ENCODE results near the gene METAP2. TPM values are rescaled to one million over a fixed set of nuclear protein-coding genes. Genes with fewer than 3 reads are reported as not detected.

The METAP2 gene
- total RNA-seq, 2 experiments from 2014 or later, result 108 to 110 TPM

- peaks cover 7% of the 10 kb centered on the region for H3K9me3 Mint-ChIP-seq
- no peak overlapping the region for H3K4me3 Mint-ChIP-seq
- intact Hi-C loops (cut with micrococcal nuclease), result loop anchor here (5.0 kb wide), 2 partner anchors 396 to 474 kb away; partner anchors contain the start of genes AMDHD1, CCDC38 and NR2C1
- H3K27ac Mint-ChIP-seq, result no peak overlapping the region
- CTCF ChIA-PET, result interaction anchor here (0.7 kb wide), 1 partner anchor 9 kb away, joined by 3 read pairs; no protein-coding TSS in a partner anchor
- no peaks in the 10 kb centered on the region for H3K27me3 Mint-ChIP-seq (ENCODE audit: low read depth)
- peaks cover 23% of the 10 kb centered on the region for H3K4me1 Mint-ChIP-seq (ENCODE audit: low read depth)
- DNase-seq, result no peak
- H3K36me3 Mint-ChIP-seq (ENCODE audit: low read depth), result peaks cover 5% of the 10 kb centered on the region
Measured at GRCh38 chr12:95546491-95546813, 72.5 kb downstream of the METAP2 start.

DNA sequence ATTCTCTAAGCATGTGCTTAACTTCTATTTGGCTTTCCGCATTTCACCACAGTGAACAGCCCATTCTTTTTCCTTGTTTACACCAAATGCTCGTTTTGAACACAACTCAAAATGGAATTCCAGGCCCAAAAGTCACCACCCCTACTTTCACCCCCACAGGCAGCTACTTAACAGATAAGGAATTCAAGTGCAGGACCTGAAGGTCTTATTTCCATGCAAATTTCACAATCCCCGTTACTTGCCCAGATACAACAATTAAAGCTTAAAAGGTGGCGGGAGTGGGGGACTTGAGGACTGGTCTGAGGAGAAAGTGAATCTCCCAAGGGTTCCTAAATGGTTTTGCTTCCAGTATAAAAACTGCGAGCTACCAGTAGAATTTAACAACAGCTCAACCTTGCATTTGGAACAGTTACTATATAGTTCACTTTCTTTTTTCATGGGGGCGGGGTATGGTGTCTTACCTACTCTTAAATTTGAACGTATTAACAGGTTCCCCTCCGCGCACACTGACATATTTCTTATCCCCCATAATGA, 73.6 kb downstream of the METAP2 start:
- Mint-ChIP-seq H3K36me3 (ENCODE audit: low read depth) (peaks cover 5% of the 10 kb centered on the region), H3K27me3 (ENCODE audit: low read depth) (no peaks in the 10 kb centered on the region), H3K27ac (peak overlapping the region; percentile 80), H3K4me3 (peak overlapping the region; percentile 89), H3K4me1 (ENCODE audit: low read depth) (peaks cover 33% of the 10 kb centered on the region), H3K9me3 (peaks cover 7% of the 10 kb centered on the region)
- intact Hi-C loops (cut with micrococcal nuclease), result loop anchor here (1.0 to 5.0 kb wide), 6 partner anchors 73 to 545 kb away; partner anchors contain the start of genes AMDHD1, CCDC38, FGD6 and METAP2
- DNase-seq, result no peak
- CTCF ChIA-PET, result interaction anchor here (1.9 kb wide), 1 partner anchor 13 kb away, joined by 9 read pairs; no protein-coding TSS in a partner anchor

DNA sequence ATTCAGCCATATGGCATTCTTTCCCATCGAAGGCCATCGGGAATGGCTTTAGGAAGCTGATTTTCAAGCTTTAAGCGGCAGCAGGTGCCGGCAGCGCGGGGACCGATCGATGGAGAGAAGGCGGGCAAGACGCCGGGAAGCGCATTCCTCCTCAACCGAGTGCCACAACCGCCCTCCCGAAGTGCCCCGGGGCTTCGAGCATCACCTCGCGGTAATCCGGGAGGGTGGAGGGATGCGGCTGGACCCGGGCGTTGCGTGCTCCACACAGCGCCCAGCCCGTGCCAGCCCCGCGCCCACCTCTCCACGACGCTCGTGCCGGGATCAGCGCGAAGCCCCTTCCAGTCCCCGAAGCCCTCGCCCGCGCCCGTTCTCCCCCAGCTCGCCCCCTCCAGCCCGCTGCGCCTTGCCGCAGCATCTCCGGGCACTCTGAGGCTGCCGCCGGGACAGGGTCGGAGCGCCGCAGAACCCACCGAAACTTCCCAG, 74.1 kb downstream of the METAP2 start:
- peaks cover 7% of the 10 kb centered on the region for H3K9me3 Mint-ChIP-seq
- H3K27ac Mint-ChIP-seq, result peak overlapping the region; percentile 80
- peaks cover 36% of the 10 kb centered on the region for H3K4me1 Mint-ChIP-seq (ENCODE audit: low read depth)
- intact Hi-C loops (cut with micrococcal nuclease), result loop anchor here (1.0 to 5.0 kb wide), 6 partner anchors 74 to 545 kb away; partner anchors contain the start of genes AMDHD1, CCDC38, FGD6 and METAP2
- DNase-seq, result peak; percentile 60
- no peaks in the 10 kb centered on the region for H3K27me3 Mint-ChIP-seq (ENCODE audit: low read depth)
- H3K36me3 Mint-ChIP-seq (ENCODE audit: low read depth), result peaks cover 5% of the 10 kb centered on the region
- peak overlapping the region; percentile 89 for H3K4me3 Mint-ChIP-seq
- CTCF ChIA-PET, result interaction anchor here (1.9 kb wide), 1 partner anchor 13 kb away, joined by 9 read pairs; no protein-coding TSS in a partner anchor

DNA sequence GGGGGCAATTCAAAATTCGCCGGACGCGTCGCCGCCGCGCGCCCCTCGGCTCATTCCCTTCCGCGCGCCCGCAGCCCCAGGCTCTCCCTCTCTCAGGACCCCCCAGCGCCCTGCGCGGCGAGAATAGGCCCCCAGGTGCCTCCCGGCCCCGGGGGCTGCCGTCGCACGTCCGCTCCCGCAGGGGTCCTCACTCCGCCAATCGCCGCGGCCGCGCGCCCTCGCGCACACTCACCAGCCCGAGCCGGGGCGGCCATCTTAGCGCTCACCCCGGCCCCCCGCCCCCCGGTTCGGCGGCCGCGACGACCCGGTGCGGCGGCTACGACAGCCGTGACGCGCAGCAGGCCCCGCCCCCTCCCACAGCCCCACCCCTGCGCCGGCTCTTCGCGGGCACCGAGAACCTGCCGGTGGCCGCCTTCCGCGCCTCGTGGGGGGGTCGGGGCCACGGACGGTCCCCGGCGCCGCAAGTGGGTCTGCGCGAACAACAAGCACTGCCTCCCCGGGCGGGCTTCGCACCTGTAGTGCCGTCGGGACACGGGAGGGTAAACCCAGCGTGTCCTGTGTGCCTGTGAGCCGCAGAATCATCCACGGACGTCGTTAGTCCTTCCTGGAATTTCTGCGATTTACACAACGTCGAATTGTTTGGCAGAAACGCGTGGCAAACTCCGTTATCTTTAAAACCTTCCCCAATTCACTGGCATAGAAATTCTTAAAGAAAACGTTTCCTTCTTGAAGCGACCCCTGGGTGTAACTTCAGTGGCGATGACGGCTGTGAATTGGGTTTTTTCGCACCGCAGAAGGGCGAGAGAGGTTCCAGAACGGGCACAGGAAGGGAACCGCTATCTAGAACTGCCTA, 74.8 kb downstream of the METAP2 start:
- Mint-ChIP-seq H3K27ac (peak overlapping the region; percentile 80), H3K36me3 (ENCODE audit: low read depth) (peaks cover 5% of the 10 kb centered on the region), H3K4me1 (ENCODE audit: low read depth) (peaks cover 41% of the 10 kb centered on the region), H3K27me3 (ENCODE audit: low read depth) (no peaks in the 10 kb centered on the region), H3K4me3 (peak overlapping the region; percentile 89), H3K9me3 (peaks cover 7% of the 10 kb centered on the region)
- peak; percentile 75 for DNase-seq
- intact Hi-C loops (cut with micrococcal nuclease), result loop anchor here (1.0 to 5.0 kb wide), 6 partner anchors 74 to 546 kb away; partner anchors contain the start of genes AMDHD1, CCDC38, FGD6 and METAP2
- CTCF ChIA-PET, result interaction anchor here (1.9 kb wide), 1 partner anchor 14 kb away, joined by 9 read pairs; no protein-coding TSS in a partner anchor

DNA sequence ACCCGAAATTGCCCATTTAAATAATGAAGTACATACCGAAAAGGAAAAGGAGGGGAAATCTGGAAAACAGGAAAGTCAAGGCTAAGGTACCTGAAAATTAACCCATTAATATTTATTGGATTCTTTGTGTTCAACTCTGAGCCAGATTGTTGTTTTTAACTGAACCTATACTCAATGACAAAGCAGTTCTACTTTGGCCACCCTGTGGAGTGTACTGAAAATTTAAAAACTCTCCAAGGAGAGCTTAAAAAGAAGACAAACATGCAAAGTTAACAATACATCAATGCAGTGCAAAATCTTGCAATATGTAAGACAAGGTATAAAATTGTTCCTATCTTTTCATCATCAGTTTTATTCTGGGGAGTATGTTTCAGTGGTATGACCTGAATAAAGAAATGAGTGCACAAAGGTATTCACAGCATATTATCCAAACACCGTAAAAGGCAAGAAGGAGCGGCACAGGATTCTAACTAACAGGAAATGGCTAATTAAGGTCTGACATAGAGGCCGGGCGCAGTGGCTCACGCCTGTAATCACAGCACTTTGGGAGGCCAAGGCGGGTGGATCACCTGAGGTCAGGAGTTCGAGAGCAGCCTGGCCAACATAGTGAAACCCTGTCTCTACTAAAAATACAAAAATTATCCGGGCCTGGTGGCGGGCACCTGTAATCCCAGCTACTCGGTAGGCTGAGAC, 75.6 kb downstream of the METAP2 start:
- Mint-ChIP-seq H3K4me1 (ENCODE audit: low read depth) (peaks cover 48% of the 10 kb centered on the region), H3K4me3 (peak overlapping the region; percentile 89), H3K9me3 (peaks cover 7% of the 10 kb centered on the region), H3K27me3 (ENCODE audit: low read depth) (no peaks in the 10 kb centered on the region), H3K36me3 (ENCODE audit: low read depth) (peaks cover 5% of the 10 kb centered on the region), H3K27ac (peak overlapping the region; percentile 57)
- DNase-seq, result no peak
- CTCF ChIA-PET, result interaction anchor here (1.1 kb wide), 1 partner anchor 127 kb away, joined by 3 read pairs; no protein-coding TSS in a partner anchor
- intact Hi-C loops (cut with micrococcal nuclease), result loop anchor here (2.0 to 5.0 kb wide), 5 partner anchors 309 to 547 kb away; partner anchors contain the start of genes AMDHD1, CCDC38, LTA4H and NDUFA12

DNA sequence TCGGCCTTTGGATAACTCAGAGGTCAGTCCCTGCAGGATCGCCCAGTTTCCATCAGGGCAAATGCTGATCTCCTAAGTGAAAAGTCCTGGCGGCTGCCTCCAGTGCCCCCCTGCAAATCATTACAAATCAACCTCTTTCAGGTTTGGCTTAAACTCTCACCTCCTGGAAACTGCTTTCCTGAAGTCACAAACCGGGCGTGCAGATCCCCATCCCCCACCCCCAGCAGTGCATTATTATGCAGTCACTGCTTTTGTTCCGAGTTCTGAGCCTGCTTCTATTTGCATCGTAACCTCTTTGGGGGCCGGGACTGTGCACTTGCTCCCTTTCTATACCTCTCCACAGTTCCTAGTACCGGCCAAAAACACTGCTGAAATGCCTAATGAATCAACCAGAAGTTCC, 77.4 kb downstream of the METAP2 start, which contains the start of gene USP44:
Gene USP44 (minus strand): TSS at position 172 of the 400 bp plus-strand sequence. CDS start 17,220 bp downstream, outside the sequence.
- Mint-ChIP-seq H3K4me1 (ENCODE audit: low read depth) (peaks cover 46% of the 10 kb centered on the region), H3K27me3 (ENCODE audit: low read depth) (no peaks in the 10 kb centered on the region), H3K4me3 (peak within 1 kb of the TSS; percentile 76), H3K27ac (peak within 1 kb of the TSS; percentile 93), H3K9me3 (peaks cover 7% of the 10 kb centered on the region), H3K36me3 (ENCODE audit: low read depth) (peaks cover 5% of the 10 kb centered on the region)
- CTCF ChIA-PET, result interaction anchor here (0.6 kb wide), 1 partner anchor 239 kb away, joined by 3 read pairs; no protein-coding TSS in a partner anchor
- DNase-seq, result peak; percentile 44
- intact Hi-C loops (cut with micrococcal nuclease), result loop anchor here (2.0 kb wide), 1 partner anchor 483 kb away; the partner anchor contains the start of gene LTA4H

DNA sequence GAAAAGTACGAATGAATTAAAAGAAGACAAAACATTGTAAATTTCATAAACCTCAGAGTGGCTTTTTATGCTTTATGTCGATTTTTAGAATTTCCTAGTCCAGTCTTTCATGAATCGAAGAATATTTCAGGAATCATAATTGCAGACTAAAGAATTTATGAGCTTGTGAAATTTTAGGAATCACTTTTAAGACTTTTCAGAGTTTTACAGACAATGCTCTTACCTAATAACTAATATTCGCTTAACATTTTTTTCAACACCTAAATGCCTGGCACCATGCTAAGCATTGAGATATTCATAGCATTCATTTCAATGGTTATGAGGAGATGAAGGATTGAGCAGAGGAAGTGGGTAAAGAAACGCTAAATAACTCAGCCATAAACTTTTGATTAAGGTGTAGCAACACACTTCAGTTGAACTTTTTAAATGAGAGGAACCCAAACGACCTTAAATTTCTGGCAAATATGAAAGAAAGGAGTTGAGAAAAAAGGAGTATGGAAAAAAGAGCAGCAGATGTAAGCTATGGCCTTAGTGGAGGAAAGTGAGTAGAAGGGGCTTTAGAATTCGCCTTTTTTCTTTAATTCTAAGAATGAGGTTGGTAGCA, 78.1 kb downstream of the METAP2 start:
- DNase-seq, result no peak
- Mint-ChIP-seq H3K4me1 (ENCODE audit: low read depth) (peaks cover 47% of the 10 kb centered on the region), H3K4me3 (peak overlapping the region; percentile 76), H3K27ac (peak overlapping the region; percentile 93), H3K27me3 (ENCODE audit: low read depth) (no peaks in the 10 kb centered on the region), H3K9me3 (peaks cover 7% of the 10 kb centered on the region), H3K36me3 (ENCODE audit: low read depth) (peaks cover 5% of the 10 kb centered on the region)
- intact Hi-C loops (cut with micrococcal nuclease), result loop anchor here (2.0 kb wide), 1 partner anchor 483 kb away; the partner anchor contains the start of gene LTA4H
- CTCF ChIA-PET, result no interaction called here

DNA sequence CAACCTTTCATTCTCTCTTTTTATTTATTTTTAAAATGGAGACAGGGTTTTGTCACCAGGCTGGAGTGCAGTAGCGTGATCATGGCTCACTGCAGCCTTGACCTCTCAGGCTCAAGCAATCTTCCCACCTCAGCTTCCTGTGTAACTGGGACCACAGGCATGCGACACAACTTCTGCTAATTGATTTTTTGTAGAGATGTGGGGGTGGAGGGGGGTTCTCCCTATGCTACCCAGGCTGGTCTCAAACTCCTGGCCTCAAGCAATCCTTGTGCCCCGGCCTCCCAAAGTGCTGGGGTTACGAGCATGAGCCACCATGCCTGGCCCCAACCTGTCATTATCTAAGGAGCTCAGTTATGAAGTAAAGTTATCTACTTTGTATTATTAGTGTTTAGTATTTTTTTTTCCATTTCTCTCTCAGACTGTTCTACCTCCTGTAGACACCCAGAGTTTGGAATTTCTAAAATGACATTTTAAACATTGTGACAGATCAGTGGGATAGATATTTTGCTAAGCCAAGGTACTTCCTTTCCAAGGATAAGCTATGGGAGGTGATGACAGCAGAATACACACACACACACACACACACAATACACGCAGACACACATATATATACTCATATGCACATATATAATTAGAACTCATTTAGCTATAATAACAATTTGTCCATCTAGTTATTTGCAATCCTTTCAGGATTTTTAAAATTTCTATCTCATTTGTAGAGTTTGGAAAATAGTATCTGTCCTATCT, 79.4 kb downstream of the METAP2 start:
- H3K36me3 Mint-ChIP-seq (ENCODE audit: low read depth), result peaks cover 5% of the 10 kb centered on the region
- H3K27me3 Mint-ChIP-seq (ENCODE audit: low read depth), result no peaks in the 10 kb centered on the region
- DNase-seq, result peak; percentile 46
- H3K4me1 Mint-ChIP-seq (ENCODE audit: low read depth), result peaks cover 40% of the 10 kb centered on the region
- H3K4me3 Mint-ChIP-seq, result peak overlapping the region; percentile 76
- CTCF ChIA-PET, result interaction anchor here (0.7 to 2.1 kb wide), 2 partner anchors 19 to 763 kb away, joined by 3 to 6 read pairs; no protein-coding TSS in a partner anchor
- intact Hi-C loops (cut with micrococcal nuclease), result no loop called here
- H3K9me3 Mint-ChIP-seq, result peaks cover 7% of the 10 kb centered on the region
- peak overlapping the region; percentile 93 for H3K27ac Mint-ChIP-seq

- H3K9me3 Mint-ChIP-seq, result peaks cover 2% of the 10 kb centered on the region
- H3K4me1 Mint-ChIP-seq (ENCODE audit: low read depth), result peaks cover 39% of the 10 kb centered on the region
- H3K36me3 Mint-ChIP-seq (ENCODE audit: low read depth), result peaks cover 2% of the 10 kb centered on the region
- no peaks in the 10 kb centered on the region for H3K27me3 Mint-ChIP-seq (ENCODE audit: low read depth)
- intact Hi-C loops (cut with micrococcal nuclease), result no loop called here
- no peak for DNase-seq
- H3K27ac Mint-ChIP-seq, result peak overlapping the region; percentile 50
- CTCF ChIA-PET, result interaction anchor here (0.6 to 2.1 kb wide), 5 partner anchors 18 to 573 kb away, joined by 3 to 6 read pairs (median 3); no protein-coding TSS in a partner anchor
- no peak overlapping the region for H3K4me3 Mint-ChIP-seq
Measured at GRCh38 chr12:95554532-95555071, 80.7 kb downstream of the METAP2 start.

- no peak for DNase-seq
- H3K4me3 Mint-ChIP-seq, result no peak overlapping the region
- peaks cover 23% of the 10 kb centered on the region for H3K4me1 Mint-ChIP-seq (ENCODE audit: low read depth)
- CTCF ChIA-PET, result no interaction called here
- no peaks in the 10 kb centered on the region for H3K36me3 Mint-ChIP-seq (ENCODE audit: low read depth)
- H3K27me3 Mint-ChIP-seq (ENCODE audit: low read depth), result no peaks in the 10 kb centered on the region
- no peak overlapping the region for H3K27ac Mint-ChIP-seq
- intact Hi-C loops (cut with micrococcal nuclease), result no loop called here
- H3K9me3 Mint-ChIP-seq, result no peaks in the 10 kb centered on the region
Measured at GRCh38 chr12:95557625-95558024, 83.7 kb downstream of the METAP2 start.

Data from activated naive CD4-positive, alpha-beta T cell treated with anti-CD3 and anti-CD28 coated beads for 36 hours (primary cell).